NCI-H1105 treated with DMSO at 0.1 percent for 48 hours (cell line): ENCODE results near the gene PHACTR3.

Experiments
- DNase-seq: peaks from one replicate; lab custom pipeline; 2025; lab: John Stamatoyannopoulos, UW

The PHACTR3 gene

GRCh38 chr20:59751075-59751711 is 146.9 kb downstream of the PHACTR3 start:
- DNase-seq, result peak; percentile 58

GRCh38 chr20:59752101-59752586 is 147.8 kb downstream of the PHACTR3 start:
- DNase-seq, result no peak

- DNase-seq, result no peak
Observed at GRCh38 chr20:59752704-59753460, 148.5 kb downstream of the PHACTR3 start.

GRCh38 chr20:59753836-59754235 is 149.5 kb downstream of the PHACTR3 start:
- no peak for DNase-seq

DNA sequence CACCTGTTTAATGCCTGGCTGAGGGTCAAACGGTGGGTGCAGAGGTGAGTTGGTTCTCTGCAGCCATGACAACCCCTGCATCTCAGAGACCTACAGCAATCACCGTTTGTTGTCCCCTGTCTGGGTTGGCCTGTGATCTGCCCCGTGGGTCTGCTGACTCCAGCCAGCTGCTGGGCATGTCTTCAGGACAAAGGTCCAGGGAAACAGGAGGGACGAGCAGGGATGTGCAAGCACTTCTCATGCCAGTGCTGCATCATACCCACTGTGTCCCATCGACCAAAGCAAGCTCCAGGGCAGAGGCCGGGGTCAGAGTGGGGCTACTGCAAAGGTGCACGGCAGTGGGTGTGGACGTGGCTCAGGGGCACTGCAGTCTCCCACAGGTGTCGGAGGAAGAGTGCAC is 150.2 kb downstream of the PHACTR3 start:
- DNase-seq, result no peak

GRCh38 chr20:59756241-59756640 is 151.9 kb downstream of the PHACTR3 start:
- DNase-seq, result no peak

DNA sequence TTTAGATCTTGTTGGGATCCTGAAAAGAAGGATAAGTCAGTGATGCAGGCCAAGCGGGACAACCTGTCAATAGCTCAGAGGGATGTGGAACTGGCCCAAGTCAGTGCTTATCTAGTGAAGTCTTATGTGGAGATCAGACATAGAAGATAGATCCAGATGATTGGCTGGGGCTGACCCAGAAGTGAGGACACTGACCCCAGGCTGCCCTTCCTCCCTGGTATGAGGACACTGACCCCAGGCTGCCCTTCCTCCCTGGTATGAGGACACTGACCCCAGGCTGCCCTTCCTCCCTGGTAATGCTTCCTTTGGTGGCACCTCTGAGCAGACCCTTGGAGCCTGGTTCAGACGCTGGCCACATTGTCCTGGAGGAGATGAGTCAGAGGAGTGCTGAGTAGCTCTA is 159.7 kb downstream of the PHACTR3 start:
- DNase-seq, result no peak

- no peak for DNase-seq
Observed at GRCh38 chr20:59765599-59766177, 161.3 kb downstream of the PHACTR3 start.

GRCh38 chr20:59767656-59768055 is 163.3 kb downstream of the PHACTR3 start:
- no peak for DNase-seq

DNA sequence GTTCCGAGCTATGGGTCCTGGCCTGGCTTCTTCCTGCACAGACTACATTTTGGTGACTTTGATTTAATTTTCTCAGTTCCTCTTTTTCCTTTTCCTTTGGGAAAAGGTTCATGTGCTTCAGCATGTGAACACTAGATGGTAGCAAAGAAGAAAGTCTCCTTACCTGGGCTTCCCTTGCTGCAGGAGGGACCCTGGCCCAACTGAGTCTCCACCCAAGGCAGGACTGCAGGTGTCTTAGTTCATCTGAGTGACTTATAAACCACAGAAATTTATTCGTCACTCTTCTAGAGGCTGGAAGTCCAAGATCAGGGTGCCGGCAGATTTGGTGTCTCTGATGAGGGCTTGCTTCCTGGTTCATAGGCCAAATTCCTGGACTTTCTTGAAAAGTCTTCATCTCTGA is 165.9 kb downstream of the PHACTR3 start:
- no peak for DNase-seq

- no peak for DNase-seq
Observed at GRCh38 chr20:59770851-59771250, 166.5 kb downstream of the PHACTR3 start.

- peak; percentile 65 for DNase-seq
Observed at GRCh38 chr20:59771506-59772372, 167.4 kb downstream of the PHACTR3 start.

GRCh38 chr20:59772373-59772705 is 168.0 kb downstream of the PHACTR3 start:
- DNase-seq, result no peak

DNA sequence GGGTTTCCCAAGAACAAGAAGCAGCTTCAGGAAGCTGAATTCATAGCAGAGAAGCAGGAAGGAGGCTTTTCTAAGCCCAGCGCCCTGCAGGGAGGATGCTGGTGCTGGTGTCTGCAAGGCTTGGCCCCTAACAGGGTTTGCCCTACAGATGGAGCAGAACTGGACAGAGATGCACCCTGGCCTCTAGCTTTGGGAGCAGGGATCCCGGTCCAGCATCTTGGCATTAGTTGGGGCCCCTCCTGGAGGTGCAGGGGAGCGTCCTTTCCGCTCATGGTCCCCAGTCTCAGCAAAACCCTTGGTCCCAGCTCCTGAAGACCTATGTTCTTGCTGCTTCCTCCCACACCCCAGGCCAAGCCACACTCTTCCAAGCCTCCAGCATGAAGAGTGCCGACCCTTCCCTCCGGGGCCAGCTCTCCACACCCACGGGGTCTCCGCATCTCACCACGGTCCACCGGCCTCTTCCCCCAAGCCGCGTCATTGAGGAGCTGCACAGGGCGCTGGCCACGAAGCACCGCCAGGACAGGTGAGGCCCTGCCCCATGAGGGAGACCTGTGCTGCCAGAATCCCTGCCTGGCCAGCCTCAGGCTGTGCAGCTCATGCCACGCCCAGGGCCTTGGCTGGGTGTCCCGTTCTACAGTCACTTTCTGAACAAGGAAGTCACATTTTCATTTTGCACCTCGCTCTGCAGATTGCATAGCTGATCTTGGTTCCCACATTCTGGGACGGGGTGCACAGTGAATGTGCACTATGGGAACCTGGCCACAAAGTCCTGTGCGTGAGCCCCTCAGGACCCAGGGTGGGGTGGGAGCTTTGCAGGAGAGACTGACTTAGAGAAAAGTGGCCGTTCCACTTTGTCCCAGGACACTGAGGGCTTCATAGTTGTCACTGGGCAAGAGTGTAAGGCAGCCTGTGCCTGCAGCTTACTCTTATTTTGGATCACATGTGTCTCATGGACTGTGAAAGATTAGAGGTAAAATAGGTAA is 168.9 kb downstream of the PHACTR3 start:
- no peak for DNase-seq

DNA sequence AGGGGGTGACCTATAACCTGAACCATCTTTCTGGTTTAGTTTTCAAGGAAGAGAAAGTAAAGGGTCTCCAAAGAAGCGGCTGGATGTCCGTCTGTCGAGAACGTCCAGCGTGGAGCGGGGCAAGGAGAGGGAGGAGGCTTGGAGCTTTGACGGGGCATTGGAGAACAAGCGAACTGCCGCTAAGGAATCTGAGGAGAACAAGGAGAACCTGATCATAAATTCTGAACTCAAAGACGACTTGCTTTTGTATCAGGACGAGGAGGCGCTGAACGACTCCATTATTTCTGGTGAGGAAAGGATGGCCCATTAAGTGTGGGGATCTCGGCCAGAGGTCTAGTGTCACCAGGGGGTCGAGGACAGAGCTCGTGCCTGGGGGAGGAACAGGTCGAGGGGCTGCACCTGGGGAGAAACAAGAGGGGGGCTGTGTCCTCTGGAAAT is 169.9 kb downstream of the PHACTR3 start:
- DNase-seq, result no peak

- DNase-seq, result no peak
Observed at GRCh38 chr20:59774921-59775686, 170.8 kb downstream of the PHACTR3 start.

DNA sequence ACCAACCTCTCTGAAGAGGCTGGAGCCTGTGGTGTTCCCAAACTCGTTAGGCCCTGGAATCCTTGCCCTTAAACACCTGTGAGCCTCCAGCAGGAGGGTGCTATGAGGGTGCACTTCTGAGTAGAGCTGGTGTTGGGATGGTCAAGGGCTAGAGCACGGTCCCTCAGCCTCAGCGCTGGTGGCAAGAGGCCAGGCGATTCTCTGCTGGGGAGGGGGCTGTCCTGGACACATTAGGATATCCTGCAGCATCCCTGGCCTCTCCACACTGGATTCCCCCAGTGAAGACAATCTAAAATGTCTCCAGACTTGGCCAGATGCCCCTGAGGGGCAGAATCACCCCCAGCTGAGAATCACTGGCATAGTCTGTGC is 171.3 kb downstream of the PHACTR3 start:
- DNase-seq, result no peak

DNA sequence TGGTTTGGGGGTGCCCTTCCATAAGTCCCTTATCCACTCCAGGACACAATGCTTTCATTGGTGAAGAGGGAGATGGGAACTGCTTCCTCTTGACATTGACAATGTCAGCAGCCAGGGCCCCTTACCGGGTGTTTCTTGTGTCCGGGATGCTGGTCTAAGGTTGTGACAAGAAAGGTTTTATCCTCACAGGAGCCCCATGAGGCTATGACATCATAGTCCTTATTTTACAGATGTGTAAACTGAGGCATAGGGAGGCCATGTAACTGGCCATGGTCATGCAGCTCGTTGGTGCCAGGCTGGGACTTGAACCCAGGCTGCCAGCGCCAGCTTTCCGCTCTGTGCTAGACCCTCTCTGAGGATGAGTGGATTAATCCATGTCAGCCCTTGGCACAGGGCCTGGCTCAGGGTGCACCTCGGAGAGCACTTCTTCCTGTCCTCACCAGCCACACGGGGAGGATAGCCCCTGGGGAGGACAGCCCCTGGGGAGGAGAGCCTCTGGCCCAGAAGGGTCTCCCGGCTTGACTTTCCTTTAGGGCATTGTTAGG is 171.8 kb downstream of the PHACTR3 start:
- DNase-seq, result no peak

DNA sequence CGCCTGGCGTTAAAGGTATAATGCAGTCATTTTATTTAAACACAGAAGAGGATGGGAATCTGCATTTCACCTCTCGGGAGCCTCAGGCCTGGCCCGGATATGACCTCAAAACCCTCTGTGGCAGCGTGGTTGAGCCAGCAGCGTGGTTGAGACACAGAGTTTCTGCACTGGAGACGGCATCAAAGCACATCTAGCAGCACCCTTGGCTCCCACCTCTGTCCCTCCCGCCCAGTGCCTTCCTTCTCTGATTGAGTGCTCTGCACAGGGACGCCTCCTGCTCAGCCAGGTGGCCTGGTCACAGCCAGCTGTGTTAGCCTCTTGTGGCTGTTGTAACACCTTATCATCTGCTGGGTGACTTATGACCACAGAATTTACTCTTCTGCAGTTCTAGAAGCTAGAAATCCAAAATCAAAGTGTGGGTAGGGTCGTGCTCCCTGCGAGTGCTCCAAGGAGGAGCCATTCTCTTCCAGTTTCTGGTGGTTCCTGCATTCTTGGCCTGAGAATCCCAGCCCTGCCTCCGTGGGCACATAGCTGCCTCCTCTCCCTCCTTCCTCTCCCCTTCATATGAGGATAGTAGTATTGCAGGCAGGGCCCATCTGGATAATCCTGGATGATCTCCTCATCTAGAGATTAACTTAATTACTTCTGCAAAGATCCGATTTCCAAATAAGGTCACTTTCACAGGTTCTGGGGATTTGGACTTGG is 172.4 kb downstream of the PHACTR3 start:
- no peak for DNase-seq
